ENCODE data around the gene HSFX3.
A peak's percentile ranks its signal among the peaks of the same experiment; 100 is the strongest.
"Not testable (repeated sequence)": the region's sequence is repeated elsewhere in the genome, so short reads cannot be mapped to it uniquely, and the experiment has no call there.

Gene HSFX3

GRCh38 chrX:149549701-149550100 lies at the start of gene HSFX3:
HSFX3 (minus strand) TSS chrX:149549924; CDS start chrX:149549852, 72 bp downstream.
- DNase-seq (ENCODE audit: low read depth, low spot score): not testable (repeated sequence)

GRCh38 chrX:149598603-149599002 lies 48.9 kb upstream of the HSFX3 start:
- DNase-seq (ENCODE audit: low read depth, low spot score): not testable (repeated sequence)

GRCh38 chrX:149595943-149596342 lies 46.2 kb upstream of the HSFX3 start:
- not testable (repeated sequence) for DNase-seq (ENCODE audit: low read depth, low spot score)

GRCh38 chrX:149595214-149595613 lies 45.5 kb upstream of the HSFX3 start, which contains the start of gene HSFX2:
HSFX2 (minus strand) TSS chrX:149595314; CDS start chrX:149594700, 614 bp downstream.
- not testable (repeated sequence) for DNase-seq (ENCODE audit: low read depth, low spot score)

- DNase-seq (ENCODE audit: low read depth, low spot score): not testable (repeated sequence)
Measured at GRCh38 chrX:149590993-149591392, 41.3 kb upstream of the HSFX3 start.

- not testable (repeated sequence) for DNase-seq (ENCODE audit: low read depth, low spot score)
Measured at GRCh38 chrX:149587359-149587758, 37.6 kb upstream of the HSFX3 start, which contains the start of gene MAGEA9B. MAGEA9B (minus strand) TSS chrX:149587459; CDS start chrX:149583179, 4,280 bp downstream.

- DNase-seq (ENCODE audit: low read depth, low spot score): not testable (repeated sequence)
Measured at GRCh38 chrX:149585631-149586030, 35.9 kb upstream of the HSFX3 start.

GRCh38 chrX:149573456-149573855 lies 23.7 kb upstream of the HSFX3 start:
- not testable (repeated sequence) for DNase-seq (ENCODE audit: low read depth, low spot score)

GRCh38 chrX:149572743-149573142 lies 23.0 kb upstream of the HSFX3 start:
- DNase-seq (ENCODE audit: low read depth, low spot score): peak; percentile 10

GRCh38 chrX:149571770-149572169 lies 22.0 kb upstream of the HSFX3 start:
- peak; percentile 21 for DNase-seq (ENCODE audit: low read depth, low spot score)

- peak; percentile 66 for DNase-seq (ENCODE audit: low read depth, low spot score)
Measured at GRCh38 chrX:149570668-149571067, 20.9 kb upstream of the HSFX3 start.

GRCh38 chrX:149569770-149570169 lies 20.0 kb upstream of the HSFX3 start:
- no peak for DNase-seq (ENCODE audit: low read depth, low spot score)

GRCh38 chrX:149568701-149569296 lies 19.1 kb upstream of the HSFX3 start:
- DNase-seq (ENCODE audit: low read depth, low spot score): no peak

- DNase-seq (ENCODE audit: low read depth, low spot score): no peak
Measured at GRCh38 chrX:149567621-149568417, 18.1 kb upstream of the HSFX3 start.

- DNase-seq (ENCODE audit: low read depth, low spot score): no peak
Measured at GRCh38 chrX:149563359-149563758, 13.6 kb upstream of the HSFX3 start.

GRCh38 chrX:149555251-149555650 lies 5.5 kb upstream of the HSFX3 start:
- DNase-seq (ENCODE audit: low read depth, low spot score): not testable (repeated sequence)

- not testable (repeated sequence) for DNase-seq (ENCODE audit: low read depth, low spot score)
Measured at GRCh38 chrX:149551939-149552248, 2.2 kb upstream of the HSFX3 start.

- not testable (repeated sequence) for DNase-seq (ENCODE audit: low read depth, low spot score)
Measured at GRCh38 chrX:149551245-149551938, 1.7 kb upstream of the HSFX3 start.

- DNase-seq (ENCODE audit: low read depth, low spot score): not testable (repeated sequence)
Measured at GRCh38 chrX:149550454-149550853, 730 bp upstream of the HSFX3 start.

GRCh38 chrX:149547782-149548181 lies 1.9 kb downstream of the HSFX3 start:
- DNase-seq (ENCODE audit: low read depth, low spot score): not testable (repeated sequence)

- DNase-seq (ENCODE audit: low read depth, low spot score): not testable (repeated sequence)
Measured at GRCh38 chrX:149546962-149547361, 2.8 kb downstream of the HSFX3 start.
